Neural cell (in vitro differentiated cells): ENCODE results near the gene SGF29. TPM values are rescaled to one million over a fixed set of nuclear protein-coding genes. Genes with fewer than 3 reads are reported as not detected.
"Not testable (repeated sequence)": the region's sequence is repeated elsewhere in the genome, so short reads cannot be mapped to it uniquely, and the experiment has no call there.

Source experiments
- H2AFZ ChIP-seq: fragments of 200-600, 300-800 bp; sonication (generic), shearing (Covaris generic); 2 replicates; pipeline ENCODE4 v1.6.0; 2014; ENCODE audit warnings: low read depth, mild to moderate bottlenecking, antibody characterized with exemption, low read length, moderate library complexity
- H3F3A ChIP-seq: fragments of 200-600 bp; shearing (Covaris generic); 2 replicates; pipeline ENCODE4 v1.6.1; 2016; ENCODE audit warnings: mild to moderate bottlenecking, moderate library complexity, mixed read lengths, antibody characterized with exemption, low read length; ENCODE audit not compliant: insufficient read depth, poor library complexity, severe bottlenecking
- H3K27ac ChIP-seq: fragments of 200-600, 300-800 bp; sonication (generic), shearing (Covaris generic); 2 replicates; pipeline ENCODE4 v1.5.1; 2014; ENCODE audit warnings: mild to moderate bottlenecking, low read length, moderate library complexity
- H3K27me3 ChIP-seq: fragments of 300-800, 200-600 bp; sonication (generic), shearing (Covaris generic); 2 replicates; pipeline ENCODE4 v1.6.0; 2014; ENCODE audit warnings: mild to moderate bottlenecking, low read depth, low read length, moderate library complexity; ENCODE audit not compliant: insufficient read depth
- H3K36me3 ChIP-seq: fragments of 300-800, 200-600 bp; sonication (generic), shearing (Covaris generic); 2 replicates; pipeline ENCODE4 v1.5.1; 2014; ENCODE audit warnings: mild to moderate bottlenecking, antibody characterized with exemption, low read length, moderate library complexity; ENCODE audit not compliant: insufficient read depth
- H3K4me2 ChIP-seq: fragments of 300-800, 200-600 bp; sonication (generic), shearing (Covaris generic); 2 replicates; pipeline ENCODE4 v1.6.0; 2014; ENCODE audit warnings: mild to moderate bottlenecking, low read length
- H3K4me3 ChIP-seq: fragments of 300-800, 200-600 bp; sonication (generic), shearing (Covaris generic); 2 replicates; pipeline ENCODE4 v1.5.1; 2014; ENCODE audit warnings: mild to moderate bottlenecking, low read length, moderate library complexity
- H3K79me2 ChIP-seq: fragments of 200-600 bp; shearing (Covaris generic); replicated peaks from 2 replicates; pipeline ENCODE4 v1.6.0; 2014; ENCODE audit warnings: mild to moderate bottlenecking, low read length, moderate library complexity; ENCODE audit not compliant: insufficient read depth
- H3K9ac ChIP-seq: fragments of 300-800, 200-600 bp; sonication (generic), shearing (Covaris generic); 2 replicates; pipeline ENCODE4 v1.6.1; 2016; ENCODE audit warnings: mild to moderate bottlenecking, low read length, mixed read lengths
- H3K9me2 ChIP-seq: fragments of 200-600 bp; shearing (Covaris generic); 2 replicates; pipeline ENCODE4 v1.6.1; 2016; ENCODE audit warnings: mild to moderate bottlenecking, low read length, mixed read lengths; ENCODE audit not compliant: insufficient read depth
- H3K9me3 ChIP-seq: fragments of 200-600, 300-800 bp; sonication (generic), shearing (Covaris generic); 2 replicates; pipeline ENCODE4 v1.6.1; 2016; ENCODE audit warnings: mild to moderate bottlenecking, mixed run types, low read length, moderate library complexity, mixed read lengths
- H4K20me1 ChIP-seq: fragments of 200-600 bp; shearing (Covaris generic); 2 replicates; pipeline ENCODE4 v1.6.1; 2016; ENCODE audit warnings: mild to moderate bottlenecking, mixed run types; ENCODE audit not compliant: insufficient read depth
- polyA plus RNA-seq: library from polyadenylated mRNA; depleted of rRNA; stranded (reverse); fragments of >200 nt; gene quantifications from 2 replicates; pipeline ENCODE4 v1.2.3, GENCODE V29; 2014

Gene SGF29
- polyA plus RNA-seq, 1 donor from 2014 or later: 32.8 TPM

DNA sequence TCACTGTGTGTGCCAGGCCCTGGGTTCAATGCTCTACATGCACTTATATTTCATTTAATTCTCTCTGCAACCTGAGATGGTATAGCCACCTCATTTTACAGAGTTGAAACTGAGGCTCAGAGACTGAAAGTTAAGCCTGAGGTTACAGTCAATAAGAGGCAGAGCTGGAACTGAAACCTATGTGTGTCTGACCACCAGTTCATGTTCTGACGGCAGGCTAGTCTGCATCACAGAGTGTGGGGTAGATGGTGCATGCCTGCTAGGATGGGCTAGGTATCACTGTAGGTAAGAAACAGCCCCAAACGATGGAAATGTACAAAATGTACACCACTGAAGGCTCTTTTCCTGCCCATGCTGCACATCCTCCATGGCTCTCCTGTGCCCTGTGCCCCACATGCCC is 86.2 kb downstream of the SGF29 start:
- H3K27ac ChIP-seq, H2AFZ ChIP-seq, H3K9me2 ChIP-seq, H3K9me3 ChIP-seq, H3K9ac ChIP-seq, H3K79me2 ChIP-seq, H3K4me3 ChIP-seq, H3K36me3 ChIP-seq, H3K27me3 ChIP-seq, H3F3A ChIP-seq, H4K20me1 ChIP-seq, H3K4me2 ChIP-seq: not testable (repeated sequence)

Other genes starting within 250 kb of the SGF29 start
- 0.88 and 2.7 TPM in 2 replicates for gene NPIPB6, start 190.4 kb upstream of the SGF29 start, polyA plus RNA-seq
- 22.3 and 35.4 TPM in 2 replicates for gene EIF3CL, start 150.1 kb upstream of the SGF29 start, polyA plus RNA-seq
- gene NPIPB7, start 81.6 kb upstream of the SGF29 start, polyA plus RNA-seq: 0.32 and 0.85 TPM in 2 replicates
- gene CLN3, start 61.8 kb upstream of the SGF29 start, polyA plus RNA-seq: 32.2 and 37.0 TPM in 2 replicates
- 0.06 TPM in 1 of 2 replicates, not detected in the other for gene APOBR, start 59.3 kb upstream of the SGF29 start, polyA plus RNA-seq
- not detected in 2 replicates for gene IL27, start 47.1 kb upstream of the SGF29 start, polyA plus RNA-seq
- not detected in 2 replicates for gene NUPR1, start 14.9 kb upstream of the SGF29 start, polyA plus RNA-seq
- not detected in 2 replicates for gene SULT1A2, start 43.1 kb downstream of the SGF29 start, polyA plus RNA-seq
- not detected in 2 replicates for gene SULT1A1, start 56.1 kb downstream of the SGF29 start, polyA plus RNA-seq
- gene NPIPB8, start 84.1 kb downstream of the SGF29 start, polyA plus RNA-seq: not detected in 2 replicates
- 85.5 and 92.9 TPM in 2 replicates for gene EIF3C, start 157.5 kb downstream of the SGF29 start, polyA plus RNA-seq
- 3.1 and 3.5 TPM in 2 replicates for gene NPIPB9, start 197.9 kb downstream of the SGF29 start, polyA plus RNA-seq